ENCODE results near the gene GPR89A.

GRCh38 chr1:145716641-145717345 is 109.0 kb downstream of the GPR89A start:
- TF ChIP-seq CTCF (IDR thresholded peaks at IDR 0.05; ENCODE audit: borderline replicate concordance, extremely low read depth, low read length, poor library complexity, severe bottlenecking): no peak
- TF ChIP-seq EZH2 (IDR thresholded peaks at IDR 0.05; ENCODE audit: borderline replicate concordance, low read depth, low read length, severe bottlenecking): no peak

All from DND-41 (cell line).